ENCODE data around the gene RACGAP1.

DNA sequence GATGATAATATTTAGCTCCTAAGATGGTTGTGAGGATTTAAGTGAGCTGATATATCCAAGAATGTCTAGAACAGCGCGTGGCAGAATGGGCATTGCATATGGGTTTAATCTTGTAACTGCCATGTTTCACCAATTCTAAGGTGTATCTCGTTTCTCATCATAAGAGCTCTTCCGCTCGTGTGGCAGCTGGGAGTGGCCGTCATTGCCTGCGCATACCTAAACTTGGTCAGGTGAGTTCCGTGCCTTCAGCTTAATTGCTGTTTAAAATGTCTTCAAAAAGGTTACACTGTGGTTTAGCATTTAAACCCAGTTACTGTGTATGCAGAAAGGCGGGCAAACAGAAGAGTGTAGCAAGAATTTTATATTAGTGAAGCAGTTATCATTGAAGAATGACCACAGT is 79.2 kb downstream of the RACGAP1 start:
- TF ChIP-seq, protein P1, sequence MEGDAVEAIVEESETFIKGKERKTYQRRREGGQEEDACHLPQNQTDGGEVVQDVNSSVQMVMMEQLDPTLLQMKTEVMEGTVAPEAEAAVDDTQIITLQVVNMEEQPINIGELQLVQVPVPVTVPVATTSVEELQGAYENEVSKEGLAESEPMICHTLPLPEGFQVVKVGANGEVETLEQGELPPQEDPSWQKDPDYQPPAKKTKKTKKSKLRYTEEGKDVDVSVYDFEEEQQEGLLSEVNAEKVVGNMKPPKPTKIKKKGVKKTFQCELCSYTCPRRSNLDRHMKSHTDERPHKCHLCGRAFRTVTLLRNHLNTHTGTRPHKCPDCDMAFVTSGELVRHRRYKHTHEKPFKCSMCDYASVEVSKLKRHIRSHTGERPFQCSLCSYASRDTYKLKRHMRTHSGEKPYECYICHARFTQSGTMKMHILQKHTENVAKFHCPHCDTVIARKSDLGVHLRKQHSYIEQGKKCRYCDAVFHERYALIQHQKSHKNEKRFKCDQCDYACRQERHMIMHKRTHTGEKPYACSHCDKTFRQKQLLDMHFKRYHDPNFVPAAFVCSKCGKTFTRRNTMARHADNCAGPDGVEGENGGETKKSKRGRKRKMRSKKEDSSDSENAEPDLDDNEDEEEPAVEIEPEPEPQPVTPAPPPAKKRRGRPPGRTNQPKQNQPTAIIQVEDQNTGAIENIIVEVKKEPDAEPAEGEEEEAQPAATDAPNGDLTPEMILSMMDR (IDR thresholded peaks at IDR 0.05; ENCODE audit: insufficient read depth, low read length) = no peak
- TF ChIP-seq POLR2AphosphoS5 (IDR thresholded peaks at IDR 0.05; ENCODE audit: low read depth) = no peak
- TF ChIP-seq, protein P2, sequence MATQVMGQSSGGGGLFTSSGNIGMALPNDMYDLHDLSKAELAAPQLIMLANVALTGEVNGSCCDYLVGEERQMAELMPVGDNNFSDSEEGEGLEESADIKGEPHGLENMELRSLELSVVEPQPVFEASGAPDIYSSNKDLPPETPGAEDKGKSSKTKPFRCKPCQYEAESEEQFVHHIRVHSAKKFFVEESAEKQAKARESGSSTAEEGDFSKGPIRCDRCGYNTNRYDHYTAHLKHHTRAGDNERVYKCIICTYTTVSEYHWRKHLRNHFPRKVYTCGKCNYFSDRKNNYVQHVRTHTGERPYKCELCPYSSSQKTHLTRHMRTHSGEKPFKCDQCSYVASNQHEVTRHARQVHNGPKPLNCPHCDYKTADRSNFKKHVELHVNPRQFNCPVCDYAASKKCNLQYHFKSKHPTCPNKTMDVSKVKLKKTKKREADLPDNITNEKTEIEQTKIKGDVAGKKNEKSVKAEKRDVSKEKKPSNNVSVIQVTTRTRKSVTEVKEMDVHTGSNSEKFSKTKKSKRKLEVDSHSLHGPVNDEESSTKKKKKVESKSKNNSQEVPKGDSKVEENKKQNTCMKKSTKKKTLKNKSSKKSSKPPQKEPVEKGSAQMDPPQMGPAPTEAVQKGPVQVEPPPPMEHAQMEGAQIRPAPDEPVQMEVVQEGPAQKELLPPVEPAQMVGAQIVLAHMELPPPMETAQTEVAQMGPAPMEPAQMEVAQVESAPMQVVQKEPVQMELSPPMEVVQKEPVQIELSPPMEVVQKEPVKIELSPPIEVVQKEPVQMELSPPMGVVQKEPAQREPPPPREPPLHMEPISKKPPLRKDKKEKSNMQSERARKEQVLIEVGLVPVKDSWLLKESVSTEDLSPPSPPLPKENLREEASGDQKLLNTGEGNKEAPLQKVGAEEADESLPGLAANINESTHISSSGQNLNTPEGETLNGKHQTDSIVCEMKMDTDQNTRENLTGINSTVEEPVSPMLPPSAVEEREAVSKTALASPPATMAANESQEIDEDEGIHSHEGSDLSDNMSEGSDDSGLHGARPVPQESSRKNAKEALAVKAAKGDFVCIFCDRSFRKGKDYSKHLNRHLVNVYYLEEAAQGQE (IDR thresholded peaks at IDR 0.05; ENCODE audit: insufficient replicate concordance, low read depth) = no peak
- TF ChIP-seq SPI1 (IDR thresholded peaks at IDR 0.05; ENCODE audit: borderline replicate concordance, low read depth) = no peak
- TF ChIP-seq GABPA (IDR thresholded peaks at IDR 0.05; ENCODE audit: low read depth) = no peak

Measured in HL-60 (cell line).